H1 (cell line): Measurements from ENCODE around the gene PRDX2. TPM values are rescaled to one million over a fixed set of nuclear protein-coding genes. Genes with fewer than 3 reads are reported as not detected.

Experiments used
- ASH2L ChIP-seq: fragments of 200-600, 300-600 bp; sonication (generic); IDR thresholded peaks from one replicate; pipeline ENCODE4 v1.7.1; 2017; ENCODE audit warnings: low read length
- polyA plus RNA-seq, 7 experiments: library from polyadenylated mRNA; depleted of rRNA in 3 of 7; stranded (reverse) in 5 of 7; unstranded in 2 of 7; fragments of >200 nt in 5 of 7; fragments of 200-250 nt in 2 of 7; gene quantifications; 1 replicate in 5 of 7; 2 replicates in 1 of 7; 4 replicates in 1 of 7; pipeline versions ENCODE4 v1.2.1 to v1.2.3, GENCODE V29; 2011 to 2013; ENCODE audit warnings: missing spikeins in 2 of 7, mixed read lengths in 2 of 7
- total RNA-seq: library from RNA; stranded (reverse); fragmentation: NEBNext Ultra II Directional; extraction: Animal tissue kit (Norgen Biotek cat#: 25700); gene quantifications from 2 replicates; pipeline ENCODE4 v1.2.1, GENCODE V29; 2021

Gene PRDX2
- total and polyA plus RNA-seq, 2 of the 8 experiments (the other 6 are each of a cell fraction or from before 2014, with no cell fraction given): 380 to 748 TPM

GRCh38 chr19:12794196-12794941 lies 7.2 kb downstream of the PRDX2 start (continued):
- TF ChIP-seq ASH2L: peak; percentile 43
- TF ChIP-seq, all 59 proteins: peak for 1
